Skeletal muscle cell (primary cell): ENCODE measurements around the gene CLHC1.
"Not testable (repeated sequence)": the region's sequence is repeated elsewhere in the genome, so short reads cannot be mapped to it uniquely, and the experiment has no call there.

ENCODE experiments used
- DNase-seq: peaks from one replicate; pipeline ENCODE4 v3.0.0-alpha.2; 2010; ENCODE audit warnings: low read depth
- H3K4me3 ChIP-seq: 2 replicates; pipeline ENCODE4 v1.5.1; 2011; ENCODE audit warnings: low read depth, mild to moderate bottlenecking, control low read depth, low read length, moderate library complexity

CLHC1 gene

GRCh38 chr2:55235724-55236538 is 3.8 kb upstream of the CLHC1 start:
- no peak overlapping the region for H3K4me3 ChIP-seq
- DNase-seq = no peak

DNA sequence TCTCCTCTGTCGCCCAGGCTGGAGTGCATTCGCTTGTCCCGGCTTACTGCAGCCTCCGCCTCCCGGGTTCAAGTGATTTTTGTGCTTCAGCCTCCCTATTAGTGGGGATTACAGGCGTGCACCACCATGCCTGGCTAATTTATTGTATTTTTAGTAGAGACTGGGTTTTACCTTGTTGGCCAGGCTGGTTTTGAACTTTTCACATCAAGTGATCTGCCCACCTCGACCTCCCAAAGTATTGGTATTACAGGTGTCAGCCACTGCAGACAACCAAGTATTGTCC is 1.5 kb upstream of the CLHC1 start:
- DNase-seq = no peak
- H3K4me3 ChIP-seq = peak overlapping the region; percentile 99

- peak overlapping the region; percentile 99 for H3K4me3 ChIP-seq
- no peak for DNase-seq
These were observed 967 bp upstream of the CLHC1 start for GRCh38 chr2:55232863-55233657.

DNA sequence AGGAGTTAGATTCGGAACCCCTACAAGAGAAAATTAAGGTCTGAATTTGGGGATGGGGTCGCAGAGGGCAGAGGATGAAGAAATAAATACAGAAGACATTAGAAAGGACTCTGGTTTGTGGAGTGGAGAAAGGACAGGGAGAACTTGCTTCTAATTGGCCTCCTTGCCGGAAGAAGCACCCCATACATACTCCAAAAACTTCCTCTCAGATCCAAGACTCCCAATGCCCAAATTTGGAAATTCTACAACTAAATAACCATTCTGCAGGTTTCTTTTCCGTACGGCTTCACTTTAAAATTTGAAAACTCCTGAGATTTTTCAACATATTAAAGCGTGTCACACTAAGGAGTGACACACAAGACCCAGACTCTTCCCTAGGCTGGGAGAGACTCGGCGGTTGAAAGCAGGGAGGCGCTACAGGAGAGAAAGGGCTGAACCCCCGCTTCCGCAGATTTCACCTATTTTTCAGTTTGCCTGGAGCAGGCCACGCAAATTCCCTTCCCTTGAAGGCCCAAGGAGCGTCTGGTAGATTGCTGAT is 478 bp downstream of the CLHC1 start:
- DNase-seq = no peak
- H3K4me3 ChIP-seq = peak overlapping the region; percentile 99

- no peak for DNase-seq
- H3K4me3 ChIP-seq = no peak overlapping the region
These were observed 1.5 kb downstream of the CLHC1 start for GRCh38 chr2:55230551-55230950.

DNA sequence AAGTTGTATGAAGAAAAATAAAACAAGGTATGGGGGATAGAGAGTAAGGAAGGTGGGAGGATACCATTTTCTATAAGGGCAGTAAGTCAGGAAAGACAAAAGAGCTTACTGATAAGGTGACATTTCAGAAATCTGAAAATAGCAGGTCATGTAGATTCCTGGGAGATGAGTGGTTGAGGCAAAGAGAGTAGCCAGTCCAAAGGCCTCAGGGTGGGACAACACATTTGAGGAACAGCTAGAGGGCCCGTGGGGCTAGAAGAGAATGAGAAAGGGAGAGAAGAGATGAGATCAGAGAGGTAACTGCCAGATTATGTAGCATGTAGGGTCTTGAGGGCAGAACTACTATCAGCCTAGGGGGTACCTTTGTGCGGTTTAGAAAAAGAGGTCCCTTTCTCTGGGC is 2.9 kb downstream of the CLHC1 start:
- DNase-seq = no peak
- H3K4me3 ChIP-seq = no peak overlapping the region

GRCh38 chr2:55228226-55228563 is 3.9 kb downstream of the CLHC1 start:
- DNase-seq = no peak
- H3K4me3 ChIP-seq = no peak overlapping the region

DNA sequence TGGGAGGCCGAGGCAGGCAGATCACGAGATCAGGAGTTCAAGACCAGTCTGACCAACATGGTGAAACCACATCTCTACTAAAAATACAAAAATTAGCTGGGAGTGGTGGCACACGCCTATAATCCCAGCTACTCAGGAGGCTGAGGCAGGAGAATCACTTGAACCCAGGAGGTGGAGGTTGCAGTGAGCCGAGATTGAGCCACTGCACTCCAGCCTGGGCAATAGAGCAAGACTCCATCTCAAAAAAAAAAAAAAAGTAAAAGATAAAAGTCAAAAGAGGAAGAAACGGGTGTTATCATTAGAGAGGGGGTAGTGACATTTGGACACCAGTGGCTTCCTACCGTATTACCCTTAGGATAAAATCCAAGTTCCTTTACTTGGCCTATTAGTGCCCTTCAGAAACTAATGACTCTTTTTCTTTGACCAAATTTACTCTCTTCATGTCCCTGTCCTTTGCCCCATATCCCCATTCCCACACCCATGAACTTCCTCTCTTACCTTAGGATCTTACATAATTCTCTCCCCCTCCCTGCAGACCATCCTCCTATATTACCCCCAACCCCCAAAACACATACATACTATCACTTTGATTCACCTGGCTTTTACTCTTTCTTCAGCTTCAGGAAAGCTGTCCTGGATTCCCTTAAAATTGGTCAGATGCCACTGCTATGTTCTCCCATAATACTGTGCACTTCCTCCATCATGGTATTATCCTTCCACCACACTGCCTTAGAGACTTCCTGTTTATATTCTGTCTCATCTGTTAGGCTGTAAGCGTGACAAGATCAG is 4.5 kb downstream of the CLHC1 start:
- DNase-seq = peak; percentile 23
- H3K4me3 ChIP-seq = not testable (repeated sequence)

DNA sequence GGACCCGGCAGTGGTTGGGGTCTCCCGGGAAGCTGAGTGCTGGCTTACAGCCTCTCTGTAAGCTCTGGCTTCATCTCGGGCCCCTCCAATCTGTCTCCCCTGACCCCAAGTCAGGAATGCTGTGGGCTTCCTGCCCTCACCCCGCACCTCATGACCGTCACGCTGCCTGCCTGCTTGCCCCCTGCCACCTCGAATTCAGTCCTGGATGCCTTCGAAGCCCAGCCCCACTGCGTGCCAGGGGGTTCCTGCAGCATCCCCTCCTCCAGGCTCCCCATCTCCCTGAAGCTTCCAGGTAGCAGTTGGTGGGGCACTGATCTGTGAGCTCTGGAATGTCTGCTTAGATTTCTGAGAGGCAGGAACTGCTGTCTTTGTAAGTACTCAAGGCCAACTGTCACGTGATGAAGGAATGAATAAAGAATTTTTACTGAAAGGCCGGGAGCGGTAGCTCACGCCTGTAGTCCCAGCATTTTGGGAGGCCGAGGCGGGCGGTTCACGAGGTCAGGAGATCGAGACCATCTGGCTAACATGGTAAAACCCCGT is 6.5 kb downstream of the CLHC1 start:
- H3K4me3 ChIP-seq = no peak overlapping the region
- no peak for DNase-seq

- H3K4me3 ChIP-seq = no peak overlapping the region
- DNase-seq = no peak
These were observed 7.3 kb downstream of the CLHC1 start for GRCh38 chr2:55224761-55225261.

- H3K4me3 ChIP-seq = no peak overlapping the region
- no peak for DNase-seq
These were observed 7.9 kb downstream of the CLHC1 start for GRCh38 chr2:55223958-55224760.

DNA sequence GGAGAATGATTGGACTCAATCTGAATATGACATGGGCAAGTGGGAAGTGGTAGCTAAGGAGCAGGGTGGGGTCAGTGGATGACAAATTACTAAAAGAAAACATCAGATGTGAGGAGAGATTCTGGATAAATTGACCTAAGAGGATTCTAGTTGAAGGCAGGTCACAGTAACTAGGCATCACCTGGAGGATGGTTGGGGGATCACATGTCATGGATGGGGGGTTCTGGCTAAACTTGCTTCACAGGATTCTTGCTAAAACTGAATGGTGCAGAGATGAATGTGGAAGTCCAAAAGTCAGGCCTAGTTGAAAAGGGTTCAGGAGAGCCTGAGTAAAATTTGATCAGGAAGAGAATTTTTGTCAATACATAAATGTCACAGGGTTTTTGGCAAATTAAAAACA is 18.3 kb downstream of the CLHC1 start:
- no peak for DNase-seq
- H3K4me3 ChIP-seq = no peak overlapping the region

DNA sequence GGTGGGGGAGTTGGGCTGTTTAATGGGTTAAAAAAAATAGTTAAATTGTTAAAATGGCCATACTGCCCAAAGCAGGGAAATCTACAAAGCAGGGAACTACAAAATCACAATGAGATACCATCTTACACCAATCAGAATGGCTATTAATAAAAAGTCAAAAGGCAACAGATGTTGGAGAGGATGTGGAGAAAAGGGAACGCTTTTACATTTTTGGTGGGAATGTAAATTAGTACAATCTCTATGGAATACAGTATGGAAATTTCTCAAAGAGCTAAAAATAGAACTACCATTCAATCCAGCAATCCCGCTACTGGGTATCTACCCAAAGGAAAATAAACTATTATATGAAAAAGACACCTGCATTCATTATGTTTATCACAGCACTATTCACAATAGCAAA is 27.1 kb downstream of the CLHC1 start:
- no peak for DNase-seq
- no peak overlapping the region for H3K4me3 ChIP-seq

GRCh38 chr2:55204536-55204935 is 27.6 kb downstream of the CLHC1 start:
- DNase-seq = no peak
- H3K4me3 ChIP-seq = no peak overlapping the region

- no peak for DNase-seq
- no peak overlapping the region for H3K4me3 ChIP-seq
These were observed 31.7 kb downstream of the CLHC1 start for GRCh38 chr2:55200416-55200815.

DNA sequence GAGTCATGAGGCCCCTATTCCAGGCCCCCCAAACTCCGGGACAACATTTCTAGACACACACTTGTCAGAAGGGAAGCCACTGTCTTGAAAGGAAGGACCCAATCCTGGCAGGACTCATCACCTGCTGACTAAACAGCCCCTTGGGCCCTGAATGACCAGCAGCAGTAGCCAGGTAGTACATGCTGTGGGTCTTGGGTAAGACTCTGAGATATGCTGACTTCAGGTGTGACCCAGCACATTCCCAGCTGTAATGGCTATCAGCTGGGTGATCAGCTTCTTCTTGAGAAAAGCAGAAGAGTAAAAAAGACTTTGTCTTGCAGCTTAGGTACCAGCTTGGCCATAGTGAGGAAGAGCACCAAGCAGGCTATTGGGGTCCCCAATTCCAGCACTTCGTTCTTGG is 35.6 kb downstream of the CLHC1 start:
- no peak overlapping the region for H3K4me3 ChIP-seq
- DNase-seq = no peak

GRCh38 chr2:55191888-55192287 is 40.2 kb downstream of the CLHC1 start:
- H3K4me3 ChIP-seq, DNase-seq: not testable (repeated sequence)

DNA sequence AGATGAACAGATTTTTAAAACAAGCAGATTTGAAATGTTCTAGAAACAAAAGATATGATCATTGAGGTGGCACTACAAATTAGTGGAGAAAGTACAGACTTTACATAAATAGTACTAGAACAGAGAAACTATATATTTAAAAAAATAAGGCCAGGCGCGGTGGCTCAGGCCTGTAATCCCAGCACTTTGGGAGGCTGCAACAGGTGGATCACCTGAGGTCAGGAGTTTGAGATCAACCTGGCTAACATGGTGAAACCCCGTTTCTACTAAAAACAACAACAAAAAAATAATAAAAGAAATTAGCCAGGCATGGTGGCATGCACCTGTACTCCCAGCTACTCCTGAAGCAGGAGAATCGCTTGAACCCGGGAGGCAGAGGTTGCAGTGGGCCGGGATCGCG is 45.3 kb downstream of the CLHC1 start:
- not testable (repeated sequence) for DNase-seq, H3K4me3 ChIP-seq

- no peak overlapping the region for H3K4me3 ChIP-seq
- DNase-seq = no peak
These were observed 51.7 kb downstream of the CLHC1 start for GRCh38 chr2:55180374-55180773.
